MM.1S (cell line): ENCODE results near the gene TMEM176A.

Experiments used
- CTCF ChIP-seq: fragments of 300-600 bp; sonication (generic); IDR thresholded peaks from 2 replicates; pipeline ENCODE4 v1.5.1; 2016; ENCODE audit warnings: antibody characterized with exemption, low read length, mixed read lengths
- EZH2 ChIP-seq: fragments of 300-600 bp; sonication (generic); optimal IDR thresholded peaks from 2 replicates; pipeline ENCODE3; 2017; ENCODE audit warnings: low read depth, mild to moderate bottlenecking, antibody characterized with exemption, low read length, mixed read lengths

DNA sequence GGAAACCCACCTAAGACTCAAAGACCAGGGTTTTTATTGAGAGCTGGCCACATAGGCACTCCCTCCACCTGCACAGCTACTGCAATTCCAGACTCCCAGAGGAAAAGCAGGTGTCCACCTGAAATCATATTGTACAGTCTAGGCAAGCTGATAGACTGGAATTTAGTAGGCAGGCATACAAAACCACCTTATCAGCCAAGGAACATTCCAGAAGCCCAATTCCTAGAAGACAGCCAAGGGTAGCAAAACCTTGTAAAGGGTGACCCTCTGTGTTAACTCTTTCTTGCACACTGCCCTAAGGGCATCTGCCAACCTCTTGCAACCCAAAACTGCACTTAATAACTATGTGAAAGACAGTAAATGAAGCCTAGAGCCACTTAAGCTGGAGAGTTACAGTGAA is 5.3 kb downstream of the TMEM176A start:
- TF ChIP-seq CTCF (no peak), EZH2 (no peak)
